KMS-11 (cell line): Measurements from ENCODE around the gene NXN.
"Not testable (repeated sequence)": the region's sequence is repeated elsewhere in the genome, so short reads cannot be mapped to it uniquely, and the experiment has no call there.

Experiments used
- H2AFZ ChIP-seq: fragments of 200-600 bp; sonication (generic); 2 replicates; pipeline ENCODE4 v1.6.1; 2016; ENCODE audit warnings: antibody characterized with exemption, mixed run types, low read depth
- H3K27ac ChIP-seq: fragments of 200-600 bp; sonication (generic); 2 replicates; pipeline ENCODE4 v1.6.1; 2016; ENCODE audit warnings: mild to moderate bottlenecking, mixed run types
- H3K27me3 ChIP-seq: fragments of 200-600 bp; sonication (generic); 2 replicates; pipeline ENCODE4 v1.6.1; 2017; ENCODE audit warnings: mild to moderate bottlenecking, low read depth, mixed run types, moderate library complexity; ENCODE audit not compliant: insufficient read depth
- H3K36me3 ChIP-seq: fragments of 200-600 bp; sonication (generic); 2 replicates; pipeline ENCODE4 v1.6.1; 2017; ENCODE audit warnings: mild to moderate bottlenecking, mixed run types; ENCODE audit not compliant: insufficient read depth
- H3K4me1 ChIP-seq: fragments of 200-600 bp; sonication (generic); 2 replicates; pipeline ENCODE4 v1.6.1; 2016; ENCODE audit warnings: mild to moderate bottlenecking, low read depth, mixed run types; ENCODE audit not compliant: poor library complexity, severe bottlenecking
- H3K4me2 ChIP-seq: fragments of 200-600 bp; sonication (generic); 2 replicates; pipeline ENCODE4 v1.7.0; 2016; ENCODE audit warnings: mild to moderate bottlenecking, mixed run types
- H3K4me3 ChIP-seq: fragments of 200-600 bp; sonication (generic); IDR thresholded peaks from 2 replicates; pipeline ENCODE4 v1.6.1; 2017; ENCODE audit warnings: low read depth, low read length, mixed read lengths; ENCODE audit not compliant: insufficient read depth
- H3K79me2 ChIP-seq: fragments of 200-600 bp; sonication (generic); 2 replicates; pipeline ENCODE4 v1.6.1; 2016; ENCODE audit warnings: low read depth, mixed run types; ENCODE audit not compliant: insufficient read depth
- H3K9ac ChIP-seq: fragments of 200-600 bp; sonication (generic); 2 replicates; pipeline ENCODE4 v1.6.1; 2016; ENCODE audit warnings: mild to moderate bottlenecking, mixed run types
- H4K20me1 ChIP-seq: fragments of 200-600 bp; sonication (generic); 2 replicates; pipeline ENCODE4 v1.6.1; 2016; ENCODE audit warnings: mild to moderate bottlenecking, mixed run types; ENCODE audit not compliant: insufficient read depth
- CTCF ChIP-seq: fragments of 200-600 bp; sonication (generic); conservative IDR thresholded peaks from 2 replicates; pipeline ENCODE4 v1.6.1; 2017; ENCODE audit warnings: low read depth, mild to moderate bottlenecking, antibody characterized with exemption, low read length, moderate library complexity, mixed read lengths

The NXN gene

GRCh38 chr17:807523-808294 is 171.9 kb downstream of the NXN start:
- no peak overlapping the region for H3K4me2 ChIP-seq
- H3K4me3 ChIP-seq, result no peak overlapping the region
- no peaks in the 10 kb centered on the region for H4K20me1 ChIP-seq
- peaks cover 12% of the 10 kb centered on the region; the same call in 1 of the 2 replicates for H3K27me3 ChIP-seq
- no peaks in the 10 kb centered on the region for H3K4me1 ChIP-seq
- no peak overlapping the region for H3K27ac ChIP-seq
- no peaks in the 10 kb centered on the region for H3K79me2 ChIP-seq
- H2AFZ ChIP-seq, result no peak overlapping the region
- no peak for TF ChIP-seq CTCF
- H3K36me3 ChIP-seq, result no peaks in the 10 kb centered on the region
- H3K9ac ChIP-seq, result no peak overlapping the region

- TF ChIP-seq CTCF, result no peak
- Histone ChIP-seq H3K4me1 (no peaks in the 10 kb centered on the region), H3K27ac (no peak overlapping the region), H4K20me1 (no peaks in the 10 kb centered on the region), H3K79me2 (no peaks in the 10 kb centered on the region), H3K9ac (no peak overlapping the region), H3K4me2 (no peak overlapping the region), H3K36me3 (no peaks in the 10 kb centered on the region), H3K4me3 (no peak overlapping the region), H3K27me3 (peaks cover 12% of the 10 kb centered on the region; the same call in 1 of the 2 replicates), H2AFZ (no peak overlapping the region)
These were observed 172.6 kb downstream of the NXN start for GRCh38 chr17:806781-807522.

GRCh38 chr17:806346-806745 is 173.2 kb downstream of the NXN start:
- no peak overlapping the region for H3K4me3 ChIP-seq
- no peak overlapping the region for H3K4me2 ChIP-seq
- H3K79me2 ChIP-seq, result no peaks in the 10 kb centered on the region
- H3K9ac ChIP-seq, result no peak overlapping the region
- no peaks in the 10 kb centered on the region for H3K36me3 ChIP-seq
- no peak for TF ChIP-seq CTCF
- H4K20me1 ChIP-seq, result no peaks in the 10 kb centered on the region
- no peak overlapping the region for H2AFZ ChIP-seq
- no peaks in the 10 kb centered on the region for H3K4me1 ChIP-seq
- H3K27me3 ChIP-seq, result peaks cover 15% of the 10 kb centered on the region; the same call in 1 of the 2 replicates
- H3K27ac ChIP-seq, result no peak overlapping the region

GRCh38 chr17:805886-806285 is 173.7 kb downstream of the NXN start:
- H3K27me3 ChIP-seq, result peaks cover 15% of the 10 kb centered on the region; the same call in 1 of the 2 replicates
- not testable (repeated sequence) for H3K79me2 ChIP-seq, H3K4me1 ChIP-seq, H2AFZ ChIP-seq, H3K4me3 ChIP-seq, H3K27ac ChIP-seq, H4K20me1 ChIP-seq, H3K4me2 ChIP-seq, H3K9ac ChIP-seq, H3K36me3 ChIP-seq
